HG03175 (cell line): ENCODE data around the gene SLC16A1.
"Not testable (repeated sequence)": the region's sequence is repeated elsewhere in the genome, so short reads cannot be mapped to it uniquely, and the experiment has no call there.

Source experiments
- ATAC-seq: cut with Tn5 transposase; IDR thresholded peaks from one replicate; pipeline ENCODE4 v1.9.1; 2021; ENCODE audit warnings: mild to moderate bottlenecking, moderate library complexity; ENCODE audit not compliant: unreplicated experiment

The SLC16A1 gene

GRCh38 chr1:112971006-112971405 lies 15.0 kb upstream of the SLC16A1 start:
- ATAC-seq = no peak

GRCh38 chr1:112964347-112964746 lies 8.4 kb upstream of the SLC16A1 start:
- ATAC-seq = no peak

GRCh38 chr1:112961072-112961471 lies 5.1 kb upstream of the SLC16A1 start:
- ATAC-seq = no peak

DNA sequence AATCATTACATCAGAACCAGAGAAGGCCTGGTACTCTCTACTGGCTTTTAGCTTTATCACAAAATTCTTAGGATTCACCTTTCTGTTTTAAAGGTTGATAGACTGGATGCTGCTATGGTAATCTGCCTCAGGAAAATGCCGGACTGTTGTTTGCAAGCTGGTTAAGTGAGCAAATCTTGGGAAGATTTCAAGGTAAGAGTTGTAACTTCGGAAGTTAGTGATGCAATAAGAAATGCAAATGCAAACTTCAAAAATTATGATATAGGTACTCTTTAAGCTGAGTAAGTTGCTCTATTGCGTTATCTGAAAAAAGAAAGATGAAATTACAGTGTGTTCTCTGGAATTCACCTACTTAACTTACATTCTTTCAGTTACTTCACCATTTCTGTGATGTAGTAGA lies 4.4 kb upstream of the SLC16A1 start:
- ATAC-seq = no peak

GRCh38 chr1:112958236-112958635 lies 2.2 kb upstream of the SLC16A1 start:
- ATAC-seq = not testable (repeated sequence)

GRCh38 chr1:112957133-112957812 lies 1.3 kb upstream of the SLC16A1 start:
- ATAC-seq = peak; percentile 54

DNA sequence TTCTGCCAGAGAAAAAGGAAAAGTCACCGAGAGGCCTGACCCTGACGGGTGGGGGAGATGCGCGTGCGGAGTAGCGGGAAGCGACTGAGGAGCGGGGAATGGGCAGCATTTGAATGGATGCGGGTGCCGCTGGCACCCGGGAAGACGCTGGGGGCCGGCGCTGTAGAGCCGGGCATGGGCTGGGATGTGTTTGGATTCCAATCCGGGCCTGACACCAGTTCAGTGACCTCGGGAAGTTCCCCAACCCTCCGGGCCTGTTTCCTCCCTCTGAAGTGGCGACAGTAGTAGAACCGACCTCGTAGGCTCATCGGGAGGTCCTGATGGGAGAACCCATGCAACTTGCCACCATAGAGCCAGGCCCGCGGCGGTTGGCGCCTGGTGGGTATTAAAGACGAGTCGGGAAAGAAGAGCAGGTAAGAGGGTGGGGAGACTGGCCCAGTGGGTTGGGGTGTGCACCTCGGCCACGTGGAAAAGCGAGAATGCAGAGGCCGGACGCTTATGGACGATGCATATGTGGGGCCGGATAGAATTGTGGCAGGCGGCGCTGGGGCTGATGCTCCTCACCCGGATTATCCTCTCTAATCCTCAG lies 642 bp upstream of the SLC16A1 start:
- peak; percentile 11 for ATAC-seq

- peak; percentile 13 for ATAC-seq
Observed at GRCh38 chr1:112954945-112955772, 837 bp downstream of the SLC16A1 start.

DNA sequence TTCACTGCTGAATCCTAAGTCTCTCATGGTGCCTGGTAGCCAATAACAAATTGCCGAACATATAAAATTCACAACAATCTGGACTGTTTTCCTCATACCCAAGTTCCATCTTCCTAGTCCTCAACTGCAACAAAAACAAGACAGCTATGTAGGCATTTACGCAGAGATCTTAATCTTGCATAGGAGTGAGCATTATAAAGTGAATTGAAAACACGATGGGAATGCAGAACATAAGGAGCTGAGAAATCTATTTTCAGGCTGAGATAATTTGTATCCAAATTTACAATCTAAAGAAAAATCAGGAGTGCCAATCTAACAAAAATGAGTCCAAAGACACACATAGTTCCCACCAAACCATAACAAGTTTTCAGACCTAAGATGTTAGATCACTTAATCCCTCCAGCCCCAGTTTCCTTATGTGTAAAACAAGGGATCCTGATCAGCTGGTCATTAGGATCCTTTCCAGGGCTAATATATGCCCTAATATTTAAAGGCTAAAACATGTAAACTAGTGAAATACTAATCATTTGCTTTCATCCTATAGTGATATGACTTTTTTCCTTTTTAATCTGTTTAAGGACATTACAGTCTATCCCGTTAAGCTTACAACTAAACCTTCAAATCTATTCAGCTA lies 1.9 kb downstream of the SLC16A1 start:
- no peak for ATAC-seq

DNA sequence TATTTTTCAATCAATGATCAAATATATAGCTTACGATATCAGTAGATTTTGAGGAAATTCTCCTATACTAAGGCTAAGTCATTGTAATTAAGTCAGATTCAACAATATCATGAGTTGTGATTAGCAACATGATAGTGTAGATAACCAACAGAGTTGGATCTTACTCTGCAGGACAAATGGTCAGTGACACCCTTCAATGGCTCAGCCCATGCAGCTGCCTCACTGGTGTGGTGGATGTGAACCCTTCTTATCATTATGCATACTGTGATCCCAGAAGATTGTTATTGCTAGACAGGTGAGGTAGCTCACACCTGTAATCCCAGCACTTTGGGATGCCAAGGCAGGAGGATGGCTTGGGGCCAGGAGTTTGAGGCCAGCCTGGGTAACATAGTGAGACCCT lies 5.6 kb downstream of the SLC16A1 start:
- ATAC-seq = no peak

DNA sequence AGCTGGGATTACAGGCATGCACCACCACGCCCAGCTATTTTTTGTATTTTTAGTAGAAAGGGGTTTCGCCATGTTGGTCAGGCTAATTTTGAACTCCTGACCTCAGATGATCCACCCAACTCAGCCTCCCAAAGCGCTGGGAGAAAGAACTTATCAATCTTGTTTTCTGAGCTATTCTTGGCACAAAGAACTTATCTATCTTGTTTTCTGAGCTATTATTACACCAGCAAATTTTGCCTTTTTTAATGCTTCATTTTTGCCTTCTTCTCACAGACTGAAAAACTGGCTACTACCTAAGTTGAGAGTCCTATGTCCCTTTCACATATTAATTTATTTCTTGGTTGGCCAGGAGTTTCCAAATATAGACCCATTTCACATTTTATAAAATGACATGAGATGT lies 9.3 kb downstream of the SLC16A1 start:
- ATAC-seq = no peak

- no peak for ATAC-seq
Observed at GRCh38 chr1:112939810-112940209, 16.2 kb downstream of the SLC16A1 start.

- no peak for ATAC-seq
Observed at GRCh38 chr1:112938210-112938609, 17.8 kb downstream of the SLC16A1 start.

GRCh38 chr1:112937495-112937894 lies 18.5 kb downstream of the SLC16A1 start:
- no peak for ATAC-seq

DNA sequence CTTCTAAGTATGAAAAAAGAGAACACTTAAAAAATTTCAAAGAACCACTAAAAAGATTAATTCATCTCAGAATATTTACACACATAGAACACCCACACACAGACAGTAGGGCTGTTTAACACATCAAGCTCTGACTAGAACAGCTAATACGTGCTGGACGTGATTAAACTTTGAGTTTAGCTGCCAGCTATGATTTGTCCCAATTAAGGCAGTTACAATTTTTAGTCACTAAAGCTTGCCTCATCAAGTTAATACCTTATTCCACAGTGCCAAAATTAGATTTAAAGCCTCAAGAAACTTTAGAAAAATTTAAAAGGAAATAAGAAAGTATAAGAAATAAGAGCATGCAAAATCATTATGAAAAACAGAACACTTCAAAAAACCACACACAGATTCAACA lies 18.9 kb downstream of the SLC16A1 start:
- no peak for ATAC-seq

DNA sequence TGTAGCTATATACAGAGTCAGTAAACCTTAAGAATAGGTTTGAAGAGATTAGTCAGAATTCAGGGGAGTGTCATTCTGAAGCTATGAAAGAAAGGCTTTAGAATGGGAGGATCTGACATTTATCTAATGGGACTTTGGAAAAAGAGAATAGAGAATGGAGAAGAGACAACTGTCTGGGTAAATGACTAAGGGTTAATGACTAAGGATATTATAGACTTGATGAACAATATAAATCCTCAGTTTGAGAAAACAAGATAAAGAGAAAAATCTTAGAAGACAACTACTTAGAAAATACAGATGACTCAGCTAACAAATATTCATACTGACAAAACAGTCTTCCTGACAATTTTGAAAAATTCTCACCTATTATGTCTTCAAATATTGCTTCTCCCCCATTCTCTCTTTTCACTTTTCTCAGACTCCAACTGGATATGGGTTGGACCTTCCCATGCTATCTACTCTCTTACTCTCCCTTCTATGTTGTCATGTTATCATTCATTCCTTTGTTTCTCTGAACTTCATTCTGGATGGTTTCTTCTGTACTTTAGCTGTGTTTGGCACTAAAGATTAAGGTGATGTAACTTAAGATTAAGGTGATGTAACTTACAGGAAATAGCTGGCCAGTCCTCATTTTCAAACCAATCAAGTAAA lies 20.4 kb downstream of the SLC16A1 start:
- ATAC-seq = no peak

DNA sequence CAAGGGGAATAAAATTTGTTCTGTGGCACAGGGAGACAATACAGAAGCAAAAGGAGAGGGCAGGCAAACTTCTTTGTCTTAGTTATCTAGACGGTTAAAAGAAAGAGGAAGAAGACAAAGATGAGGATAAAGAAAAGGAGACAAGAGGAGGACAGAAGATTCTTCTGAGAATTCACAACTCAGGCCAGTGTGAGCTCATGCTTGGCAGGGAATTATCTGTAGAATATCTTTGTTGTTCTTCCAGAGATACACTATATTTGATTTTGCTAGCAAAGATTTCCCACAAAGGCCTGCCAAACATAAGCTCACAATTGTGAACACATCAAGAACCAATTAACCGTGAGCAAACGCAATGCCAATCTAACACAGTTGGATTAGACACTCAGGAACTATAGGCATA lies 21.4 kb downstream of the SLC16A1 start:
- no peak for ATAC-seq

- no peak for ATAC-seq
Observed at GRCh38 chr1:112933820-112934571, 22.0 kb downstream of the SLC16A1 start.

DNA sequence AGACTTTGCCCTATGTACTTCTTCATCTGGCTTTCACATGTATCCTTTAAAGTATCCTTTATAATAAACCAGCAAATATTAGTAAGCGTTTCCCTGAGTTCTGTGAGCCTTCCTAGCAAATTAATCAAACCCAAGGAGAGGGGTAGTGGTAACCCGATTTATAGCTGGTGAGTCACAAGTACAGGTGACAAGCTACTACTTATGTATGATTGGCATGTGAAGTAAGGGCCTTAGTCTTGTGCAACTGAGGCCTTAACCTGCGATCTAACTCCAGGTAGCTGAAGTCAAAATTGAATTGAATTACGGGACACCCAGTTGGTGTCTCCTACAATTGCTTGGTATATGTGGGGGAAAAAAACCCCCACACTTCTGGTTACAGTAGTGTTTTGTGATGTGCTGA lies 26.0 kb downstream of the SLC16A1 start:
- ATAC-seq = no peak

DNA sequence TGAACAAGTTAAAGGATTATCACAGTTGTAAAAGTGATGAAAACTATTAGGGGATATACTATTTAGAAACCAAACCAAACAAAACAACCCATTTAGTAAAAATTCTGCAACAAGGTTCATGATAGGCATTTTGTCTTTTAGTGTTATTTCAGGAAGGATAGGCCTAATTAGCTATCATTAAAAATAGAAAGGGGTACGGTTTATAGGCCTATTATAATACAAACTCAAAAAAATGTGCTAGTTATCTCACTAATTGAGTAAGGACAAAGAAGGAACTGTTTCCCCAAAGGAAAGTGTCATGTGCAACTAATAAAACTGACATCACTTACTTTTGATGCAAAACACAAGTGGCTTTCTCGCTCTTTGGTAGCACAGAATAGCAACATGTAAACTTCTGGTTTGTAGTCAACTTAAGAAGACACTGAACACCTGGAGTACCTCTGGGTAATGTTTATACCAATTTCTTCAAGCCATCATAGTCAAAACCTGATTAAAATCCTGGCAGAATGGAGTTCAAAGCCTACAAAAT lies 28.5 kb downstream of the SLC16A1 start:
- ATAC-seq = no peak
